CD4-positive, alpha-beta memory T cell (primary cell): ENCODE results near the gene ATP5PD. TPM values are rescaled to one million over a fixed set of nuclear protein-coding genes. Genes with fewer than 3 reads are reported as not detected.
"Not testable (repeated sequence)": the region's sequence is repeated elsewhere in the genome, so short reads cannot be mapped to it uniquely, and the experiment has no call there.

Source experiments
- CTCF ChIA-PET: fragments of 350-600 bp; sonication (Branson Sonifier 250); formaldehyde crosslinking; loops from one replicate; lab custom pipeline; 2021; ENCODE audit warnings: inconsistent platforms; ENCODE audit not compliant: partially characterized antibody; lab: Charles Lee
- POLR2A ChIA-PET: fragments of 350-600 bp; sonication (Branson Sonifier 250); formaldehyde crosslinking; loops from one replicate; lab custom pipeline; 2021; ENCODE audit not compliant: partially characterized antibody; lab: Charles Lee
- DNase-seq, 5 donors: peaks; one replicate each; pipeline versions ENCODE4 v3.0.0 to v3.0.0-alpha.2; 2020 to 2022; ENCODE audit warnings: mixed read lengths in 1 of 5
- H3K27ac ChIP-seq: one replicate; pipeline ENCODE4 v1.7.0; 2013; ENCODE audit warnings: low read depth, low read length
- H3K27me3 ChIP-seq: 2 replicates; pipeline ENCODE4 v1.7.0; 2013; ENCODE audit warnings: mild to moderate bottlenecking, low read length, moderate library complexity; ENCODE audit not compliant: insufficient read depth
- H3K36me3 ChIP-seq: 2 replicates; pipeline ENCODE4 v1.7.0; 2013; ENCODE audit warnings: mild to moderate bottlenecking, low read length, moderate library complexity; ENCODE audit not compliant: insufficient read depth
- H3K4me1 ChIP-seq: 2 replicates; pipeline ENCODE4 v1.7.0; 2013; ENCODE audit warnings: mild to moderate bottlenecking, low read length, moderate library complexity; ENCODE audit not compliant: insufficient read depth
- H3K4me3 ChIP-seq, 2 donors: one replicate each; pipeline ENCODE4 v1.7.0; 2013; ENCODE audit warnings: low read length in 2 of 2, mild to moderate bottlenecking in 1 of 2
- H3K9me3 ChIP-seq, 2 donors: one replicate each; pipeline ENCODE4 v1.7.0; 2013; ENCODE audit warnings: low read length in 2 of 2, control low read depth in 1 of 2; ENCODE audit not compliant: control insufficient read depth in 1 of 2
- H3K27ac Mint-ChIP-seq, 7 donors: one replicate each; pipeline ENCODE4 v1.8.0; 2020 to 2021; ENCODE audit warnings: mixed read lengths in 7 of 7, mild to moderate bottlenecking in 6 of 7, inconsistent platforms in 3 of 7, moderate library complexity in 3 of 7
- H3K27me3 Mint-ChIP-seq, 2 donors: one replicate each; pipeline ENCODE4 v1.8.0; 2020 to 2021; ENCODE audit warnings: mixed read lengths in 2 of 2
- H3K36me3 Mint-ChIP-seq, 2 donors: one replicate each; pipeline ENCODE4 v1.8.0; 2020 to 2021; ENCODE audit warnings: mixed read lengths in 2 of 2, inconsistent platforms in 1 of 2, mild to moderate bottlenecking in 1 of 2
- H3K4me1 Mint-ChIP-seq, 4 donors: one replicate each; pipeline ENCODE4 v1.8.0; 2020 to 2021; ENCODE audit warnings: mixed read lengths in 4 of 4, mild to moderate bottlenecking in 1 of 4
- H3K4me3 Mint-ChIP-seq, 8 donors: one replicate each; pipeline ENCODE4 v1.8.0; 2020 to 2021; ENCODE audit warnings: mixed read lengths in 8 of 8, mild to moderate bottlenecking in 7 of 8, moderate library complexity in 6 of 8, inconsistent platforms in 3 of 8
- H3K9me3 Mint-ChIP-seq, 8 donors: one replicate each; pipeline ENCODE4 v1.8.0; 2020 to 2021; ENCODE audit warnings: mixed read lengths in 8 of 8, mild to moderate bottlenecking in 5 of 8, inconsistent platforms in 3 of 8, moderate library complexity in 1 of 8
- intact Hi-C: fragments of 100-400 bp; cut with micrococcal nuclease; formaldehyde crosslinking; loops from one replicate; pipeline ENCODE4 v1.15.1; 2023
- polyA plus RNA-seq, 2 donors: library from polyadenylated mRNA; unstranded; fragments of 300-500 nt; fragmentation: Illumina TruSeq; gene quantifications; one replicate each; pipeline ENCODE4 v1.2.3, GENCODE V29; 2021
- total RNA-seq, 2 experiments: library from RNA; stranded (reverse); gene quantifications; one replicate each; pipeline ENCODE4 v1.2.3, GENCODE V29; 2021

Gene ATP5PD
- total and polyA plus RNA-seq, 4 experiments from 2014 or later, result 167 to 552 (median 300) TPM

DNA sequence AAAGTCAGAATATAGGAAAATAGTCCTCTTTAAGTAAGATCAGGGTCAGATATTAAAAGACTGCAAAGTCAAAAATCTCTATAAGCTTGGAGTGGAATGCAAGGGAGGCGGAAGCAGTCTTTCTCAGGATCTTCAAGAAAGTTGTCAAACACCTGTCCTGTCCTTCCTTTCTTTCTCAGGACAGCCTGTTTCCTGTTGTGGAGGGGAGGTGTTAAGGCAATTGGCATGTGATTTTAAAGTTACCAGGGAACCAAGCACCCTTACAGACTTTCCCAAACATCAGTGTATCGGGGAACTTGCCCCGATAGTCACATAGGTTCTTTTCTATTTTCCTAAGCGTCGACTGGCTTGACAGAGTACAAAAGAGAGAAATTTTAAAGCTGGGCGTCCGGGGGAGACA, 2.1 kb downstream of the ATP5PD start:
- Mint-ChIP-seq H3K4me3 (peak overlapping the region in 6 of 8 donors; percentile 39 to 64 (median 50)), H3K27ac (peak overlapping the region in 6 of 7 donors; percentile 22 to 83 (median 62)), H3K36me3 (peaks cover 15 to 47% of the 10 kb centered on the region in 2 donors), H3K9me3 (no peaks in the 10 kb centered on the region), H3K4me1 (peaks cover 28 to 58% (median 41%) of the 10 kb centered on the region in 4 donors), H3K27me3 (no peaks in the 10 kb centered on the region)
- peaks cover 26% of the 10 kb centered on the region for H3K36me3 ChIP-seq
- no peak overlapping the region for H3K4me3 ChIP-seq
- intact Hi-C loops, result no loop called here
- no peak for DNase-seq
- ChIA-PET POLR2A (interaction anchor here (1.3 kb wide), 1 partner anchor 8 kb away, joined by 5 read pairs; no protein-coding TSS in a partner anchor), CTCF (interaction anchor here (1.4 kb wide), 1 partner anchor 83 kb away, joined by 4 read pairs; no protein-coding TSS in a partner anchor)
- H3K4me1 ChIP-seq, result peaks cover 30% of the 10 kb centered on the region
- no peaks in the 10 kb centered on the region for H3K9me3 ChIP-seq
- H3K27ac ChIP-seq, result no peak overlapping the region
- H3K27me3 ChIP-seq, result no peaks in the 10 kb centered on the region

DNA sequence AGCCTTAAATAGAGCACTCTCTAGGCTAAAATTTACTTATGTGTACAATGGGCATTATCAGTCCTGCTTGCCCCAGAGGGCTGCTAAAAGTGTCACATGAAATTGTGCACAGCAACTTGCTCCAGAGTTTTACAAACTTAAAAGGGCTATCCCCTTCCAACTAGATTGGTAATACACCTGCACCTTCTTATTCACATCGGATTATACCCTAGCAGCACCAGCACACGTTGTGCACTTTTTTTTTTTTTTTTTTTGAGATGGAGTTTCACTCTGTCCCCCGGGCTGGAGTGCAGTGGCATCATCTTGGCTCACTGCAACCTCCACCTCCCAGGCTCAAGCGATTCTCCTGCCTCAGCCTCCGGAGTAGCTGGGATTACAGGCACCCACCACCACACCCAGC, 3.0 kb downstream of the ATP5PD start:
- H3K27me3 ChIP-seq, H3K27ac ChIP-seq, DNase-seq, intact Hi-C loops, H3K4me3 ChIP-seq, H3K9me3 ChIP-seq, H3K9me3 Mint-ChIP-seq, H3K4me3 Mint-ChIP-seq, POLR2A ChIA-PET, H3K27me3 Mint-ChIP-seq: not testable (repeated sequence)
- CTCF ChIA-PET, result interaction anchor here (1.4 kb wide), 1 partner anchor 82 kb away, joined by 4 read pairs; no protein-coding TSS in a partner anchor
- Mint-ChIP-seq H3K36me3 (peaks cover 21 to 48% of the 10 kb centered on the region in 2 donors), H3K4me1 (peaks cover 22 to 49% (median 34%) of the 10 kb centered on the region in 4 donors), H3K27ac (peak overlapping the region in 2 of 7 donors; percentile 13 to 37)
- Histone ChIP-seq H3K4me1 (peaks cover 23% of the 10 kb centered on the region), H3K36me3 (peaks cover 35% of the 10 kb centered on the region)

DNA sequence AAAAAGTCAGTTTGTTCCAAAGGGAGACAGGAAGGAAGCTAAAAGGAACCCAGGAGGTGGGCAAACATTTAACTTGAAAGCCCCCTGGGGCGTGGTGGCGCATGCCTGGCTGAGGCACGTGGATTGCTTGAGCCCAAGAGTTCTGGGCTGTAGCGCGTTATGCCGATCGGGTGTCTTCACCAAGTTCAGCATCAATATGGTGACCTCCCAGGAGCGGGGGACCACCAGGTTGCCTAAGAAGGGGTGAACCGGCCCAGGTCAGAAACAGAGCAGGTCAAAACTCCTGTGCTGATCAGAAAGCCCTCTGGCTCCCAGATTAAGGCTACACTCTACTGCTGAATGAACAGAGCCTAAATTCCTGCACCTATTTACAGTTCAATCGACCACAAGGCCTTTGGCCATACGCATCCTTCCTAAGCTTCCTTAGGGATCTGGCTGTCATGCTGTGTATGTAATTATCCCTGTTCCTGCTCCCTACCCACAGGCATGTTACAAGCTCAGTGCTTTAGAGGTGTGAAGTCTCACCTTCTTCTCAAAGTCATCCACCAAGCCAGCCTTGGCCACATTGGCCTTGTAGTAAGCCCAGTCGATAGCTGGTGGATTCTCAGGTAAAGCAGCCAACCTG, 5.0 kb downstream of the ATP5PD start:
- peaks cover 23 to 44% of the 10 kb centered on the region in 2 donors for H3K36me3 Mint-ChIP-seq
- peaks cover 42% of the 10 kb centered on the region for H3K36me3 ChIP-seq
- intact Hi-C loops, result no loop called here
- ChIA-PET POLR2A (interaction anchor here (1.1 to 2.7 kb wide), 2 partner anchors 29 to 83 kb away, joined by 3 to 9 read pairs; partner anchors contain the start of gene MRPL58), CTCF (interaction anchor here (1.0 to 2.1 kb wide), 3 partner anchors 18 to 80 kb away, joined by 3 to 6 read pairs (median 5); partner anchors contain the start of gene MRPL58)
- peaks cover 0 to under 1% of the 10 kb centered on the region in 2 donors for H3K27me3 Mint-ChIP-seq
- H3K9me3 Mint-ChIP-seq, result no peaks in the 10 kb centered on the region
- H3K4me3 ChIP-seq, result no peak overlapping the region
- peak overlapping the region in 2 of 7 donors; percentile 82 to 84 for H3K27ac Mint-ChIP-seq
- H3K4me3 Mint-ChIP-seq, result no peak overlapping the region
- no peaks in the 10 kb centered on the region for H3K27me3 ChIP-seq
- H3K4me1 Mint-ChIP-seq, result peaks cover 15 to 43% (median 30%) of the 10 kb centered on the region in 4 donors
- no peaks in the 10 kb centered on the region for H3K9me3 ChIP-seq
- H3K27ac ChIP-seq, result no peak overlapping the region
- DNase-seq, result no peak
- H3K4me1 ChIP-seq, result peaks cover 20% of the 10 kb centered on the region

DNA sequence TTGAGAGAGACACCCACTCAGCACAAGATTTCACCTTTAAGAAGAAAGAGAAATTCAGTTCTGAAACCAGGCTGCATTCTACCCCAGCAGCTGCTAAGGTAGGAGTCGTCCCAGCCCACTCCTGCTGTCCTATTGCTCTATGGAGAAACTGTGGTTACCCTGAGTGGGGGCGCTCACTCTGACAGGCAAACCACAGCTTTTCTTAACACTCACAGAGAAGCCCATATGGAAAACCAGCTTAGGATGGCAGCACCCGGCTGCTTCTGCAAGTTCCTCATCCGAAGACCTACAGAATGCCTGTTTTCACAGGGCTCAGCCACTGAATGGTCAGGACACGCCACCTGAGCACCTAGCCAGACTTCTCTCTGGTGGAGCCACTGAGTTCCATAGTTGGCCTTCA, 7.5 kb downstream of the ATP5PD start:
- H3K36me3 Mint-ChIP-seq, result peaks cover 23 to 53% of the 10 kb centered on the region in 2 donors
- DNase-seq, result no peak
- H3K27ac Mint-ChIP-seq, result peak overlapping the region in 5 of 7 donors; percentile 38 to 79 (median 61)
- peaks cover 22 to 47% (median 33%) of the 10 kb centered on the region in 4 donors for H3K4me1 Mint-ChIP-seq
- H3K4me1 ChIP-seq, result peaks cover 33% of the 10 kb centered on the region
- no peak overlapping the region for H3K27ac ChIP-seq
- POLR2A ChIA-PET, result interaction anchor here (0.6 to 7.1 kb wide), 5 partner anchors 9 to 477 kb away, joined by 3 to 119 read pairs (median 4); partner anchors contain the start of genes ATP5PD, KCTD2, MRPL58 and TSEN54
- peaks cover 42% of the 10 kb centered on the region for H3K36me3 ChIP-seq
- no peaks in the 10 kb centered on the region for H3K27me3 ChIP-seq
- H3K9me3 Mint-ChIP-seq, result peaks cover 0 to 16% (median 0%) of the 10 kb centered on the region in 8 donors
- H3K9me3 ChIP-seq, result no peaks in the 10 kb centered on the region
- H3K27me3 Mint-ChIP-seq, result peaks cover 0 to 10% of the 10 kb centered on the region in 2 donors
- no peak overlapping the region for H3K4me3 ChIP-seq
- CTCF ChIA-PET, result interaction anchor here (0.9 to 1.3 kb wide), 2 partner anchors 17 to 75 kb away, joined by 3 to 4 read pairs; no protein-coding TSS in a partner anchor
- intact Hi-C loops, result loop anchor here (5.0 kb wide), 1 partner anchor 143 kb away; the partner anchor contains the start of gene SUMO2
- H3K4me3 Mint-ChIP-seq, result no peak overlapping the region

DNA sequence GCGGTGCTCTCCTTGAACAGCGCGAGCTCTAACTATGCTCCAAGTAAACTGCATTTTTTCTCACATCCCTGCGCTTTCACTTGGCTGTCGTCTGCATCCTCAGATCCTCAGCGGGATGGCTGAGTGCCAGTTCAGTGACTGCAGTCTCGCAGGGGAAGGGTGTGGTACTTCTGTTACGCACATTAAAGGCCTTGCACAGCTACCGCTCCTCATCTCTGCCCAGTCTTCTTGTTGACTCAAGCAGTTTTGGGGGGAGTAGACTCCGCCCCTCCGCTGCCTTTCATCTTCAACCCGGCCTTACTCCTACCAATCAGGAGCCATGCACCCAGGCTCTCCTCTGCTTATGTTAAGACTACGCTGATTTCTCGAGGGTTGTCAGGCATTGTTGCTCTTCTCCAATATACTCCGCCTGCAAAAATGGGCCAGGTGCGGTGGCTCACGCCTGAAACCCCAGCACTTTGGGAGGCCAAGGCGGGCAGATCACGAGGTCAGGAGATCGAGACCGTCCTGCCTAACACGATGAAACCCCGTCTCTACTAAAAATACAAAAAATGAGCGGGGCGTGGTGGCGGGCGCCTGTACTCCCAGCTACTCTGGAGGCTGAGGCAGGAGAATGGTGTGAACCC, 10.0 kb downstream of the ATP5PD start:
- H3K4me1 ChIP-seq, result peaks cover 57% of the 10 kb centered on the region
- H3K9me3 Mint-ChIP-seq, result peaks cover 0 to 25% (median 0%) of the 10 kb centered on the region in 8 donors
- H3K4me3 Mint-ChIP-seq, result peak overlapping the region; percentile 83 to 97 (median 90)
- peaks cover 17 to 54% of the 10 kb centered on the region in 2 donors for H3K36me3 Mint-ChIP-seq
- peaks cover 35% of the 10 kb centered on the region for H3K36me3 ChIP-seq
- CTCF ChIA-PET, result interaction anchor here (0.8 to 3.9 kb wide), 6 partner anchors 10 to 33 kb away, joined by 3 to 23 read pairs (median 4); partner anchors contain the start of genes ATP5PD and MRPL58
- peak overlapping the region; percentile 64 for H3K27ac ChIP-seq
- H3K27ac Mint-ChIP-seq, result peak overlapping the region; percentile 99 to 100 (median 100)
- H3K27me3 ChIP-seq, result no peaks in the 10 kb centered on the region
- DNase-seq, result peak; percentile 93 to 99 (median 97)
- peaks cover 33 to 62% (median 49%) of the 10 kb centered on the region in 4 donors for H3K4me1 Mint-ChIP-seq
- peaks cover 0 to 14% of the 10 kb centered on the region in 2 donors for H3K27me3 Mint-ChIP-seq
- peak overlapping the region in 1 of 2 donors; percentile 37 for H3K4me3 ChIP-seq
- intact Hi-C loops, result loop anchor here (1.0 to 5.0 kb wide), 3 partner anchors 11 to 146 kb away; partner anchors contain the start of genes KCTD2, MRPL58 and SUMO2
- H3K9me3 ChIP-seq, result no peaks in the 10 kb centered on the region
- POLR2A ChIA-PET, result interaction anchor here (0.6 to 7.1 kb wide), 25 partner anchors 8 to 554 kb away, joined by 3 to 119 read pairs (median 5); partner anchors contain the start of genes ATP5PD, CDR2L, HID1 and JPT1

DNA sequence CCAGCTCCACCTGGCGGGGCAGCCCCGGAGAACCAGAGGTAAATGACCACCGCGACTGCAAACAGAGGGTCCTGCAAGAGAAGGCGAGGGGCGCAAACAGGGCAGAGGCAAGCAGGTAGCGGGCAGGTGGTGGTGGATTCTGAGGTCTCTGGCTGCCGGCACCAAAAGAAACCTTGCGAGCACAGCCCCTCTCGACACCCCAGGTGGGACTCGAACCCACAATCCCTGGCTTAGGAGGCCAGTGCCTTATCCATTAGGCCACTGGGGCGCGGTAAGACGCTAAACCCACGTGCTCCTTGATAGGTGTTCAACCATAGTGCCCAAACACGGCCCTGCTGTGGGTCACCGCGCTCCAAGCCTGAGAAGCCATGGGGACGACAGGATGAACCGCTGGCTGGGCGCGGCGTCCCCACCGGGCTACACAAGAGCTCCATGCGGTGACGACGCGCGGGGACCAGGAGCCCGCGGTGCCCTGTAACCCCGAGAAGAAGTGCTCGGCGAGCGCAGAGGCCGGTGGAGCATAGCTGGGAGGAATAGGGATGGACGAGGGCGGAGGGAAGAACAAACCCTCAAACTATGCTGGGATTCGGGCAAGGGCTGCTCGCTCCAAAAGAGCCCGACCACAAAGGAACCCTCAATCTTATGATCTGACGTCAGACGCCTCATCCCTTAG, 12.4 kb downstream of the ATP5PD start:
- ChIA-PET CTCF (interaction anchor here (1.0 to 3.9 kb wide), 4 partner anchors 22 to 167 kb away, joined by 3 to 23 read pairs (median 8); partner anchors contain the start of gene MRPL58), POLR2A (interaction anchor here (0.6 to 7.1 kb wide), 19 partner anchors 10 to 1171 kb away, joined by 3 to 119 read pairs (median 5); partner anchors contain the start of genes ARMC7, ATP5PD, CDR2L and GGA3)
- Histone ChIP-seq H3K27ac (peak overlapping the region; percentile 55), H3K27me3 (no peaks in the 10 kb centered on the region), H3K9me3 (no peaks in the 10 kb centered on the region), H3K36me3 (peaks cover 12% of the 10 kb centered on the region), H3K4me3 (peak overlapping the region; percentile 64 to 70), H3K4me1 (peaks cover 57% of the 10 kb centered on the region)
- peaks cover 5 to 35% of the 10 kb centered on the region in 2 donors for H3K36me3 Mint-ChIP-seq
- peak overlapping the region; percentile 79 to 91 (median 88) for H3K4me3 Mint-ChIP-seq
- peaks cover 31 to 69% (median 54%) of the 10 kb centered on the region in 4 donors for H3K4me1 Mint-ChIP-seq
- H3K27me3 Mint-ChIP-seq, result peaks cover 0 to 14% of the 10 kb centered on the region in 2 donors
- peak; percentile 73 to 83 (median 75) for DNase-seq
- H3K27ac Mint-ChIP-seq, result peak overlapping the region; percentile 99 to 100 (median 100)
- H3K9me3 Mint-ChIP-seq, result peaks cover 0 to 25% (median 0%) of the 10 kb centered on the region in 8 donors
- intact Hi-C loops, result loop anchor here (5.0 kb wide), 1 partner anchor 162 kb away; the partner anchor contains the start of gene FDXR
